Vagina (tissue), 2 donors: ENCODE results near the gene ASTL. TPM values are rescaled to one million over a fixed set of nuclear protein-coding genes. Genes with fewer than 3 reads are reported as not detected.

Experiments used
- DNase-seq, 2 donors: peaks; one replicate each; pipeline ENCODE4 v3.0.0-alpha.2; 2017; ENCODE audit errors: extremely low spot score in 2 of 2
- H3K27ac ChIP-seq: fragments of 200-600 bp; sonication (generic); one replicate; pipeline ENCODE4 v1.5.1; 2019
- H3K27me3 ChIP-seq: fragments of 200-600 bp; sonication (generic); one replicate; pipeline ENCODE4 v1.5.1; 2019
- H3K36me3 ChIP-seq, 2 donors: fragments of 200-600 bp; sonication (generic); one replicate each; pipeline ENCODE4 v1.5.1; 2017 to 2019
- H3K4me1 ChIP-seq: fragments of 200-600 bp; sonication (generic); one replicate; pipeline ENCODE4 v1.5.1; 2019
- H3K4me3 ChIP-seq, 2 donors: fragments of 200-600 bp; sonication (generic); 1 replicate in 1 of 2; 2 replicates in 1 of 2; pipeline ENCODE4 v1.5.1; 2016 to 2019
- H3K9me3 ChIP-seq: fragments of 200-600 bp; sonication (generic); one replicate; pipeline ENCODE4 v1.5.1; 2019
- POLR2A ChIP-seq, 2 donors: fragments of 450-650 bp; IDR thresholded peaks; one replicate each; pipeline ENCODE4 v1.6.1; 2017; ENCODE audit warnings: antibody characterized with exemption in 2 of 2, mild to moderate bottlenecking in 2 of 2, moderate library complexity in 2 of 2
- POLR2AphosphoS5 ChIP-seq, 2 donors: sonication (generic); formaldehyde crosslinking; IDR thresholded peaks; one replicate each; pipeline ENCODE4 v1.9.0; 2017; ENCODE audit warnings: antibody characterized with exemption in 2 of 2, mild to moderate bottlenecking in 2 of 2, low read depth in 1 of 2; ENCODE audit not compliant: insufficient read depth in 1 of 2
- intact Hi-C: fragments of 100-400 bp; cut with DNase I; formaldehyde crosslinking; loops from one replicate; pipeline ENCODE4 v1.15.1; 2023
- total RNA-seq: library from RNA; depleted of rRNA; stranded (reverse); fragments of >200 nt; gene quantifications from one replicate; pipeline ENCODE4 v1.2.3, GENCODE V29; 2016
- TF ChIP-seq, protein P1 (sequence below), 3 experiments: fragments of 450-650 bp in 2 of 3; fragments of 200-600 bp in 1 of 3; sonication (generic) in 1 of 3; IDR thresholded peaks; one replicate each; pipeline ENCODE4 v1.5.1; 2017 to 2019; ENCODE audit warnings: antibody characterized with exemption in 3 of 3, mild to moderate bottlenecking in 2 of 3, moderate library complexity in 2 of 3

The ASTL gene
- not detected for total RNA-seq

DNA sequence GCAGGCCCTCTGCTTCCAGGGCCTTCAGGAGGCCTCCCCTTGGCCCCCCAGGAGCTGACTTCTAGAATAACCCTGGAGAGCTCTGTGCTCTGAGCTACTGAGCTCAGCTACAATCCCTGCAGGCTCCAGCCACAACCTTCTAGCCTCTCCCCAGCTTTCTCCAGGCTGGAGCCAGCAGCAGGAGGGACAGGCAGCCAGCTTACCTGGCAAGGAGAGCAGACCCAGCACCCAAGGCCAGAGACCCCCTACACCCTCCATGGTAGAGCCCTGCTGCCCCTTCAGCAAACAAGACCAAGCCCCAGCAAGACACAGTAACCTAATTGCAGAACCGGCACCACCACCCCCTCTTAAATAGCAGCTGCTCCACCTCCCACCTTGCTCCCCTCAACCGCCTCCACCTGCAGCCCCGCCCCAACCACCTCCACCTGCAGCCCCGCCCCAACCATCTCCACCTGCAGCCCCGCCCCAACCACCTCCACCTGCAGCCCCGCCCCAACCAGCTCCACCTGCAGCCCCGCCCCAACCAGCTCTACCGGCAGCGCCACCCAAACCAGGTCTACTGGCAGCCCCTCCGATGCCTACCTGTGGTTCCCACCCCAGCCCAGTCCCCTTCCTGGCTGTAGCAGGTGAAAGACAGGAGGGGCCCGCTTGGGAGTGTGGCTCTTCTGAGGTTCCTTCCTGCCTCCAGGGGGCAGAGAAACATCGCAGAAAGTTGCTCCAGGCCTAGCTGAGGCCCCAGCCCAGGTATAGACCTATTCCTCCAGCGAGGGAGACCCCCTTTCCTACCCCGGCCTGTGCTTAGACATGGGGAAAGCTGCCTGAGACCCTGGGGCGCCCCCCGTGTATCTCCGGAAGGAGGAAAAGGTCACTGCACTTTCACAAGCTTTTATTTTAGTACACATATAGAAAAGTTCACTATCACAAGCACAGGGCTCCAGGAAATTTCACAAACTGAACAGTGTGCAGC, at the start of gene ASTL:
Gene ASTL (minus strand): TSS at position 324 of the 967 bp plus-strand sequence. CDS start 66 bp downstream, at position 258.
- Histone ChIP-seq H3K4me1 (peaks cover 5% of the 10 kb centered on the region), H3K36me3 (no peaks in the 10 kb centered on the region), H3K27me3 (no peaks in the 10 kb centered on the region), H3K27ac (no peak within 1 kb of the TSS), H3K9me3 (no peaks in the 10 kb centered on the region), H3K4me3 (no peak within 1 kb of the TSS)
- DNase-seq: no peak
- TF ChIP-seq, protein P1, sequence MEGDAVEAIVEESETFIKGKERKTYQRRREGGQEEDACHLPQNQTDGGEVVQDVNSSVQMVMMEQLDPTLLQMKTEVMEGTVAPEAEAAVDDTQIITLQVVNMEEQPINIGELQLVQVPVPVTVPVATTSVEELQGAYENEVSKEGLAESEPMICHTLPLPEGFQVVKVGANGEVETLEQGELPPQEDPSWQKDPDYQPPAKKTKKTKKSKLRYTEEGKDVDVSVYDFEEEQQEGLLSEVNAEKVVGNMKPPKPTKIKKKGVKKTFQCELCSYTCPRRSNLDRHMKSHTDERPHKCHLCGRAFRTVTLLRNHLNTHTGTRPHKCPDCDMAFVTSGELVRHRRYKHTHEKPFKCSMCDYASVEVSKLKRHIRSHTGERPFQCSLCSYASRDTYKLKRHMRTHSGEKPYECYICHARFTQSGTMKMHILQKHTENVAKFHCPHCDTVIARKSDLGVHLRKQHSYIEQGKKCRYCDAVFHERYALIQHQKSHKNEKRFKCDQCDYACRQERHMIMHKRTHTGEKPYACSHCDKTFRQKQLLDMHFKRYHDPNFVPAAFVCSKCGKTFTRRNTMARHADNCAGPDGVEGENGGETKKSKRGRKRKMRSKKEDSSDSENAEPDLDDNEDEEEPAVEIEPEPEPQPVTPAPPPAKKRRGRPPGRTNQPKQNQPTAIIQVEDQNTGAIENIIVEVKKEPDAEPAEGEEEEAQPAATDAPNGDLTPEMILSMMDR (IDR thresholded peaks at IDR 0.05): peak in 2 of 3 experiments; percentile 28 to 47
- TF ChIP-seq POLR2AphosphoS5 (IDR thresholded peaks at IDR 0.05; ENCODE audit: insufficient read depth in 1 of 2, low read depth in 1 of 2): no peak
- intact Hi-C loops: no loop called here

DNA sequence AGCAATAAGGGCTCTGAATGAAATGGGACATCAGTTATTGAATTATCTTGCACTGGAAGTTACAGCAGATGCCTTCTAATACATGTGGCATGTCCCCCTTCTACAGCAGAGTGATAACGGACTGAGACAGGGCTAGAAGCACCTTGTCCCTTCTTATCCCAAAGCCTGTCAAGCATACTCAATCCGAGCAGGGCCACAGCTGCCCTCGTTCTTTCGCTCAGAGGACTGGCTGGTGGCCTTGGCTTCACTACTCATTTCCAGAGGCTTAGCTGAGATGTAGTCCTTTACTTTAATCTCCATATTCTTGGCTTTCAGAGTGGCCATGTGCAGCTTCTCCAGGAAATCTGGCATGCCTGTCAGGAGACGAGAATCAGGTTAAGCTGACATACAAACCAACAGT, 48.3 kb upstream of the ASTL start:
- Histone ChIP-seq H3K4me1 (no peaks in the 10 kb centered on the region), H3K27me3 (no peaks in the 10 kb centered on the region), H3K27ac (no peak overlapping the region), H3K9me3 (no peaks in the 10 kb centered on the region), H3K4me3 (no peak overlapping the region), H3K36me3 (peaks cover 0 to 72% of the 10 kb centered on the region in 2 donors)
- intact Hi-C loops: no loop called here
- no peak for TF ChIP-seq POLR2A (IDR thresholded peaks at IDR 0.05)
- no peak for TF ChIP-seq POLR2AphosphoS5 (IDR thresholded peaks at IDR 0.05; ENCODE audit: insufficient read depth in 1 of 2, low read depth in 1 of 2)
- no peak for DNase-seq

DNA sequence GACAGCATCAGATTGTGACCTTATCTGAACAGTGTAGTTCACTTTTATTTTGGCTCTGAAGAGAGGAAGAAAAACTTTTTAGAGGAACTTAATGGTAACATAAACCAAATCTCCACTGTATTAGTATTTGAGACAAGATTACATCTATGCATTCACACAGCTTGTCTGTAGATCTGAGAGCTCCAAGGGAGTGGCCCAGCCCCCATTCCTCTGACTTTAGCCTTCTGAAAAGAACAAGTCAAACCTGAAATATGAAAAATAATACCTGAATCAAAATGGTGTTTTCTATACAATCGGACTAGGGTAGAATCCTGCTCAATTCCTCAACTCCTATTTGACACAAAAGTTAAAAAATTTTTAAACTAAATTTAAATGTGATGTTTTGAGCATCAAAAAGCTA, 47.2 kb upstream of the ASTL start:
- Histone ChIP-seq H3K36me3 (peaks cover 0 to 62% of the 10 kb centered on the region in 2 donors), H3K27ac (no peak overlapping the region), H3K27me3 (no peaks in the 10 kb centered on the region), H3K9me3 (no peaks in the 10 kb centered on the region), H3K4me3 (no peak overlapping the region), H3K4me1 (no peaks in the 10 kb centered on the region)
- TF ChIP-seq POLR2A (IDR thresholded peaks at IDR 0.05): no peak
- no peak for TF ChIP-seq POLR2AphosphoS5 (IDR thresholded peaks at IDR 0.05; ENCODE audit: insufficient read depth in 1 of 2, low read depth in 1 of 2)
- TF ChIP-seq, protein P1 (IDR thresholded peaks at IDR 0.05): no peak
- DNase-seq: no peak
- intact Hi-C loops: no loop called here

DNA sequence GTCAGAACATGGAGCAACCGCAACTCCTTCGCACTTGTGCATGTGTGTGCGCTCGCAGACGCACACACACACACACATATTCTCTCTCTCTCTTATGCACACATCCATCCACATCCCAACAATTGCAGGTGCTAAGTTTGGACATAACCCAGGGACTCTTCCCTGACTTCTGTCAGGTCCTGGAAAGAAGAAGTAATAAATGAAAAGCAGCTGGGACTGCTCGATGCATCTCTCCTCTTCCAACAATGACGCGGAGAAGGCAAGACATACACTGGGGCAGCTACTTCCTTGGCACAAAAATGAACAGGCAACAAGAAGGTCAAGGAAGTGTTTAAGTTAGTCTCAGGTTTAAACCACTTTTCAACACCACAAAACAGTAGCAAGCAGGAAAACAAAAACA, 46.7 kb upstream of the ASTL start:
- DNase-seq: no peak
- Histone ChIP-seq H3K9me3 (no peaks in the 10 kb centered on the region), H3K4me1 (no peaks in the 10 kb centered on the region), H3K36me3 (peaks cover 0 to 58% of the 10 kb centered on the region in 2 donors), H3K27ac (no peak overlapping the region), H3K4me3 (no peak overlapping the region), H3K27me3 (no peaks in the 10 kb centered on the region)
- TF ChIP-seq POLR2A (IDR thresholded peaks at IDR 0.05): no peak
- TF ChIP-seq, protein P1 (IDR thresholded peaks at IDR 0.05): no peak
- TF ChIP-seq POLR2AphosphoS5 (IDR thresholded peaks at IDR 0.05; ENCODE audit: insufficient read depth in 1 of 2, low read depth in 1 of 2): no peak
- intact Hi-C loops: no loop called here

DNA sequence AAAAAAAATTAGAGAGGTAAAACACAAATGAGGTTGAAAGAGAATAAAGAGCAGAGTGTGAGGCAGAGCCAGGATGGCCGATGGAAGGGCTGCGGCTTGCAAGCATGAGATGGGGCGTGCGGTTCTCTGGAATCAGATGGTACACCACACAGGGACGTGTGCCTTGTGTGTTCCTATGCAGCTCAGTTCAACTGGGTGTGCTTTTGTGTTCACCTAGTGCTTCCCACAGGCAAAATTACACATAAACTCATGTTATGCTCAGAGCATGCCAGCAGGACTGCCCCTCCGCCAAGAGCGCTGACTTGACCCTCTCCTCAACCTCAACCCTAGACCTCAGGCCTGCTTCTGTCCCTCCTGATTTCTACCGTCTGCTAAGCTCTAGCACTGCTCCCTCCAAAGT, 45.9 kb upstream of the ASTL start:
- Histone ChIP-seq H3K36me3 (peaks cover 0 to 53% of the 10 kb centered on the region in 2 donors), H3K4me1 (no peaks in the 10 kb centered on the region), H3K9me3 (no peaks in the 10 kb centered on the region), H3K4me3 (no peak overlapping the region), H3K27me3 (no peaks in the 10 kb centered on the region), H3K27ac (no peak overlapping the region)
- intact Hi-C loops: no loop called here
- TF ChIP-seq POLR2A (IDR thresholded peaks at IDR 0.05) (no peak), POLR2AphosphoS5 (IDR thresholded peaks at IDR 0.05; ENCODE audit: insufficient read depth in 1 of 2, low read depth in 1 of 2) (no peak)
- TF ChIP-seq, protein P1 (IDR thresholded peaks at IDR 0.05): no peak
- no peak for DNase-seq
